ENCODE data around the gene LRMDA.

The LRMDA gene

DNA sequence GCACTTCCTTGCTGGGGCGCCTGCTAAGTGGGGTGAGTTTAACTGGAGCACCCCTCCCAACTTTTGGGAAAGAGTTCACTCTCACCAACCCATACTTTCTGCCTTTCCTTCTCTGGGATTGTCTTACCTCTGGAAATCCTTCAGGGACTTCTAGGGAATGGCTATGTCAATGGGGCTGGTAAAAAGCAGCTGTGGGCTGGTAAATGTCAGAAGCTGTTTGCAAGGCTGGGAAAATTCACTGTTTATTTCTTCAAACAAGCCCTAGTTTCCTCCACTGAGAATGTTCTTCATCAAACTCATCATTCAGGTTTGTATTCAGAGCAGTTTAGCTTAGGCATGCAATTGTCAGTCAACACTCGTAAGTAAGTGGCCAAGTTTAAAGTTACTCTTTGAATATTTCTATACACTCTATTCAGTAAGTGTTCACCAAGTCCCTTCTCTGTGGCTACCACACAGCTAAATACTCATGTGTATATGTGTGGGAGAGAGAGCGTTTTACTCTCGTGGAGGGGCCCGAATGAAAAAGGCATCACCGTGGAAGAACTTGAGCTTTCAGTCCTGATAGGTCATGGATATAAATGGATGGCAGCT, 654.8 kb downstream of the LRMDA start:
- no peak for DNase-seq (ENCODE audit: low spot score)

GRCh38 chr10:76086761-76087639, 655.6 kb downstream of the LRMDA start:
- peak; percentile 76 for DNase-seq (ENCODE audit: low spot score)

- no peak for DNase-seq (ENCODE audit: low spot score)
Measured at GRCh38 chr10:76088008-76088407, 656.6 kb downstream of the LRMDA start.

GRCh38 chr10:76088980-76089379, 657.6 kb downstream of the LRMDA start:
- DNase-seq (ENCODE audit: low spot score) = no peak

DNA sequence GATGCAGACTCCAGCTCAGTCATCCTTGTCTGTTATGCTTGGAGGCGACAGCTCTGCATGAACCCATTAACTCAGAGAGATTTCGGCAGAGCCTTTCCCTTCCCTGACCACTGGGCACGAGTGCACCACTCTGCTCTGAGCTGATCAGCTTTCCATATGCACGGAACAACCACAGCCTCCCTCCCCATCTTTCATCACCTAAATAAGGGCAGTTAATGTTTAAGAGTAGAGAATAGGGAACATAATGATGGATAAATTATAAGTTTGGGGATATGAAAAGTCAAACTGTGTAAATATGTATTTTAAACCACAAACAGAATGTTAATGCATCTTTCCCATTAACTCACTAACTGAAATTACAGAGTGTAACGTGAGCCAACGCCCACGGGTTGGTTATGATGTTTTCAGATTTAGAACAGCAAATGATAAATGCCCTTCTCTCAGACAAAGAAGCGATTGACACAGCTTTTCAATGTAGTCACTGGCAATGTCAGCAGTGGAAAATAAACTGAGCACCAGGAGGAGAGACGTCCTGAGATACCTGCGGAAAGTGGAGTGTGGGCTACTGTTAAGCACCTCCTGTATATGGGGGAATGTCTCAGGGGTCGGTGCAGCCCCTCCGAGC, 658.2 kb downstream of the LRMDA start:
- peak; percentile 60 for DNase-seq (ENCODE audit: low spot score)

- DNase-seq (ENCODE audit: low spot score) = no peak
Measured at GRCh38 chr10:76091926-76092325, 660.5 kb downstream of the LRMDA start.

DNA sequence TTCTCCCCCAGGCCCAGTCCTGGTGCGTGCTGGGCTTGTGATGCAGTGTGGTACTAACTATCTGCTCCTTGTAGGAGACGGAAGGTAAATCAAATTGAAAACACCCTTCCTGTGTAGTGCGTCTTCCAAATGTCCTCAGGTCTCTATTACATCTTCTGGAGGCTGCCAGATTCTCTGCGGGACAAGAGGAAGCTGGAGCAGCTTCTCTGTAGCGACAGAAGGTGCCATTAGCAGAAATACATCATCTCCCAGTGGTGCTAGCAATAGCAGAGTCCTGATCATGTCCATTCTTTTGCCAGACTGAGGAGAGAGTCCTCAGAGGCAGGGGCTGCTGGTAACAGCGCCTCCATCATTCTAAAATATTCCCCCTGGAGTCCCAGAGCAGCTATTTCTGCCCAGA, 675.2 kb downstream of the LRMDA start:
- DNase-seq (ENCODE audit: low spot score) = no peak

DNA sequence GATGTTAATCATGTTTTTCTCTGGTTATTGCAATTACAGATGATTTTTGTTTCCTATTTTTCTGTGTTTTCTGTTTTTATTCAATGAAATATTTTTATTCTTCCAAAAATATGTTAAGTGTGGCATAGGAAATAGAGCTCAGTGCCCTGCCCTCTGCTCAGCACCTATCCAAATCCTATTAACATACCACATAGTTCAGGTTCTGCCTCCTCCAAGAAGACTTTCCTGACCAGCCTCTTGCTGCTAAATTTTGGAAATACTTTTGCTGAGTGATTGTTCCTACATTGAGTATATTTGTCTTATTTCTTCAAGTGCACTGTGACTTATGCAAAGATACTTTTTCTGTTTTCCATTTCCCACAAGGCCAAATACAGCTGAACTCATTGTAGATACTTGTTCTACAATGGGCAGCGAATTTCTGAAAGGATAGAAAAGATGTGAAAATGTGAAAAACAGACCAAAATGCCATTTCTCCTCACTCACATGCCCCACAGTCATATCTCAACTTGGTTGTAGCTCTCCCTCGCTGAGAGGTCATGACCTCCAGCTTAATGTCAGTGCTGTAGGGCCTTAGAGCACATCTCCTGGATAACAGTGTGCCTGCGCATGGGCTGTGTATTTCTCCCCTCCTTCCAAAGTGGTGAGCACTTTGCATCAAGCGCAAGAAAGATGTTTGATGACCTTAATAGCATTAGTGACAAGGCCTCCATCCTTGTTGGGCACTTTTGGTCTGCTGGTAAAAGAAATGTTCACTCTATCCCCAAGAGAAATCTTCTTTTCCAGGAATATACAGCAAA, 677.3 kb downstream of the LRMDA start:
- DNase-seq (ENCODE audit: low spot score) = no peak

GRCh38 chr10:76111404-76111803, 680.0 kb downstream of the LRMDA start:
- no peak for DNase-seq (ENCODE audit: low spot score)

DNA sequence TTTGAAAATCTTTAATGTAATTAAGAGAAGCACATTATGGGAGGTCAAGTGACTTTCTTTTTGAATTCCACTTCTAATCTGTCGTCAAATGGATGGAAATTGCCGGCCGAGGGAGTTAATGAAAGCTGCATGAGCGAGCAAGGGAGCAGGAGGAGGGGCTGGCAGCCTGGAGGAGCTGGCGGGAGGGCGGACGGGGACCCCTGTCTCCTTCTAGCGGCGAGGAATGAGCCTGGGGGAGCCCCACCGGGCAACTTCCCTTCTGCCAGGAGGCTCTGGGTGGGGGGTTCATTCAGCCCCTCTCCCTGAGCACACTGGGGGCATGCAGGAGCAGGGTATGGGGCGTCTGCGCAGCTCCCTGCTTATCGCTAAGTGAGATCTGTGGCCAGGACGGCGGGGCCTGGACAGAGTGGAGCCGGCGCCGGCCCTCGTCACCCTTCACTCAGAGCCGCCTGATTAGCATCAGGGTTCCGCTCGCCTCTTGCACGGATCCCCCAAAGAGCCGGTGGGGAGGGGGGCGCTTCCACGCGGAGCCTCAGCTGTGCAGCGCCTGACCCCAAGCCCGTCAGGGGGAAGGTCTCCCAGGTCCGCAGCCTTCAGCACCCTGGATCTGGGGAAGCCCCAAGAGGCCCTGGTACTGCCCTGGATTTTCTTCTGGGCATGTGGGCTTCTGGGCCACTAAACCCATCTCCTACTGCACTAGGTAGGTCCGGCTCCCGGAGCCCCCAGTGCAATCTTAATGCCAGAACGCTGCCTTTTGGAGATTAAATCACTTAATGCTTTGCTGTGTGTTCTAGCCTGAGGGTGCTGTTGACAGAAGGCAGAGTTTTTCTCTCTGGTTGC, 680.8 kb downstream of the LRMDA start:
- no peak for DNase-seq (ENCODE audit: low spot score)

DNA sequence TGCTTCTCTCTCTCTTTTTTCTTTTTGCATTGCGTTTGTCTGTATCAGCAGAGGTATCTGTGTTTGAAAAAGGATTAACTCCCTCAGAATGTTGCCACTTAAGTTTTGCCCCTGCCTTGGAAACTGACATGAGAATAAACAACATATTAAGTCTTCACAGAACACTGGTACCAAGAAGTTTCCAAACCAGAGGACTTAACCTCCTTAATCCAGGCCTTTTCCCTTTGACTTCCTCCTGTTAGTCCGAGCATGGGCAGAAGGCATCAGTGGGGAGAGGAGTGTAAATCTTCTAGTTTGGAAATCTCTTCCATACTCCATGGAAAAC, 681.4 kb downstream of the LRMDA start:
- no peak for DNase-seq (ENCODE audit: low spot score)

DNA sequence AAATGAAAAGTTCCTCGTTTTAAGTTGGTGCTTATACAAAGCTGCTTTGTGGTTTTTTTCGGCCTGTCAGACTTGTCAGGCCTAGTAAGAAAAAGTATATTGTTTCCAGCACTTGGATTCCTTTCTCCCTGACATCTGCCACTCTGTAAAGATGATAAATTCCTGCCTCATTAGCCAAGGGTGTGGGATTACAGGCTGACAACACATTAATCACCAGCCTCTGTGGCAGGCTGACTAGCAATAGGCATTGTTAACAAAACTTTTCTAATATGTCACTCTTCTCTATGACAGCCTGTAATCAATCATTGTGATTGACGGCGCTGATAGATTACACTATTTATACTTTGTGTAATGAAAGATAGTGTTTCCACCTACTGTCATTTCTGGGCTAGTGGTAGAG, 682.5 kb downstream of the LRMDA start:
- DNase-seq (ENCODE audit: low spot score) = peak; percentile 50

GRCh38 chr10:76114581-76115001, 683.2 kb downstream of the LRMDA start:
- no peak for DNase-seq (ENCODE audit: low spot score)

DNA sequence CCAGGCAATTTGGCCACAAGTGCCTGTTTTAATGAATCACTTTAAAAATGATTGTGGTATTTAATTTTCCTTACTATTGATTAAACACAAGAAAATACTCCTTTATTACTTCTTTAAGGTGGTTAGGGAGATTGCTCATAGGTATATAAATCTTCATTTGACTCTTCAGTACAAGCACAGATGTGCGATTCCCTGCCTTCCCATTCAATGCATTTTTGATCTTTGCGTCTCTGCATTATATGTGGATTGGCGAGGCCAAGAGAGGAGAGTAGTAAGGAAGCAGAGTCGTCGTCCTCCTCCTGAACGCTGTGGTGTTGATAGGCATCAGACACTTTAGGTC, 683.7 kb downstream of the LRMDA start:
- no peak for DNase-seq (ENCODE audit: low spot score)

GRCh38 chr10:76115471-76116155, 684.2 kb downstream of the LRMDA start:
- no peak for DNase-seq (ENCODE audit: low spot score)

DNA sequence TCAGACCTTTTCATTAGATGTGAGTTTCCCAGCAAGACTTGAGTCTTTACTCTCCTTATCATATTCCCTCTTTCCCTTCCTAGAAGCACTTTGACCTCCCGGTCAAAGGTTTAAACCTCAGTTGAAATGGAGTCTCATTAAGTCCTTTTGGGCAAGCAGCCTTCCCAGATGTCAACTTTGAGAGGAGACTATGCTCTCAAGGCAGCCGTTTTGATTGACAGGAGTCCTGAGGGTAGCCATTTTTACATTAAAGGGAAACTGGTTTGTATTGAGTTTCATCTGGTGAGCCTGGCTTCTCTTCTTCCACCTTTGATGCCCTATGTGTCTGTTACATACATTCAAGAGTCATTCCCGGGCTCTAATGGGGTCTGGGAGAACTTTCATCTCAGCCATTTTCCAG, 685.1 kb downstream of the LRMDA start:
- no peak for DNase-seq (ENCODE audit: low spot score)

- peak; percentile 33 for DNase-seq (ENCODE audit: low spot score)
Measured at GRCh38 chr10:76117949-76118348, 686.5 kb downstream of the LRMDA start.

- DNase-seq (ENCODE audit: low spot score) = no peak
Measured at GRCh38 chr10:76119036-76119435, 687.6 kb downstream of the LRMDA start.

DNA sequence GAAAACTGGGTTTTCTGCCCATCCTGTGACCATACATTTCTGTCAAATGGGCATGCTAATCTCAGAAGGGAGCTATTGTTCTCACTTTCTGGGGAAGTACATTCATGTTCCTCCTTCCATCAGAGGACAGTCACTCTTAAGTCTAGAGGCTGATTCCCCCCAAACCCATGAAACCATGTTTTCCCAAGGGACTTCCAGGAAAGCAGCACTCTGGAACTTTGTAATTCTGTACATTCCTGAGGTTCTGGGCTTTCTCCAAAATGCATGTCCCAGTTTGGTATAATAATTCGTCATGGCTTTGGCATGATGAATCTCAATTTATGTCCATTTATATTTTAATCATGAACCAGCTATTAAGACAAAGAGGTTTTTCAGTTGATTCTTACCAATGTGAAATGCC, 688.1 kb downstream of the LRMDA start:
- DNase-seq (ENCODE audit: low spot score) = no peak

DNA sequence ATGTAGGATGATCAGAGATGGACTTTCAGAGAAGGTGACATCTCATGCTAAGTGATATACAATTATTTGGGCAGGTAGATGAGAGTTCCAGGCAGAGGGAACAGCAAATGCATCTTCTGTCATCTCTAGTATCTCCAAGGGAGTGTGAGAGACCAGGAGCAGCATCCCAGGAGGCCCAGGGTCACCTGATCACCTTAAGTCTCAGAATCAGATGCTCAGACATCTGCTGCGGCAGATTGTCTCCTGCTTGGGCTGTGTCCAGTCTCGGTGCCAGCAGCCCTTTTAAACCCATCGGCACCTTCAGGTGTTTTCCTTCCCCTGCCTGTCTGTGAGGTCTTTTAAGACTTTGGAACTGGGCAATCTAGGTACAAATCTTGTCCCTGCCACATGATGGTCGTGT, 690.6 kb downstream of the LRMDA start:
- DNase-seq (ENCODE audit: low spot score) = no peak

DNA sequence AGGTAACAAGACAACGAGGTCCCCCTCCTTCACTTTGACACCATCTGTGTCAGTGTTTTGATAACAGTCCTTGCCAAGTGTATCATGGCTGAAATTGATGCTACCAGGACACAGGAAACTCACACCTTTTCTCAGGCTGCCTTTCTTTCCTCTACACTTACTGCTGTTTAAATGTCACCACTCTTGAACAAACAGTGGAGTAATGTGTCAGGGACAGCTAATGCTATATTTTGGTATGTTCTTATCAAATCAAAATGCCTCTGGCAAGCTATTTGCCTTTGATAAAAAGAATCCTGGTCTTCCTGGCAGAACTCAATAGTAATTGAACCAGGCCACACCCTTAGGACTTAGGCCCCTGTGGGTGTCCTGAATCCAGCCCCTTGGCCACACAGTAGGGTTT, 692.9 kb downstream of the LRMDA start:
- DNase-seq (ENCODE audit: low spot score) = no peak

Measured in SW480 (cell line).